ENCODE measurements around the gene CFHR4. TPM values are rescaled to one million over a fixed set of nuclear protein-coding genes. Genes with fewer than 3 reads are reported as not detected.
"Not testable (repeated sequence)": the region's sequence is repeated elsewhere in the genome, so short reads cannot be mapped to it uniquely, and the experiment has no call there.

The CFHR4 gene
- total RNA-seq, 1 donor from 2014 or later = not detected

DNA sequence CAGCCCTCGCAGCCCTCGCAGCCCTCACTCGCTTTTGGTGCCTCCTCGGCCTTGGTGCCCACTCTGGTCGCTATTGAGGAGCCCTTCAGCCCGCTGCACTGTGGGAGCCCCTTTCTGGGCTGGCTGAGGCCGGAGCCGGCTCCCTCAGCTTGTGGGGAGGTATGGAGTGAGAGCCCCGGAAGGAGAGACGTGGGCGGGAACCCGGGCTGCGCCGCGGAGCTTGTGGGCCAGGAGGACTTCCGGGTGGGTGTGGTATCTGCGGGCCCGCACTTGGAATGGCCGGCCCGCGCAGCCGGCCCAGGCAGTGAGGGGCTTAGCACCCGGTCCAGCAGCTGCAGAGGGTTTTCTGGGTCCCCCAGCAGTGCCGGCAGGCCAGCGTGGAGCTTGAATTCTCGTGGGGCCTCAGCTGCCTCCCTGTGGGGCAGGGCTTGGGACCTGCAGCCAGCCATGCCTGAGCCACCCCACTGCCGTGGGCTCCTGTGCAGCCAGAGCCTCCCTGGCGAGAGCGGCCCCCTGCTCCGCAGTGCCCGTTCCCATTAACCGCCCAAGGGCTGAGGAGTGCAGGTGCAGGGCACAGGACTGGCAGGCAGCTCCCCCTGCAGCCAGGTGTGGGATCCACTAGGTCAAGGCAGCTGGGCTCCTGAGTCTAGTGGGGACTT lies 45.8 kb downstream of the CFHR4 start:
- DNase-seq (ENCODE audit: low read depth, low spot score) = no peak

DNA sequence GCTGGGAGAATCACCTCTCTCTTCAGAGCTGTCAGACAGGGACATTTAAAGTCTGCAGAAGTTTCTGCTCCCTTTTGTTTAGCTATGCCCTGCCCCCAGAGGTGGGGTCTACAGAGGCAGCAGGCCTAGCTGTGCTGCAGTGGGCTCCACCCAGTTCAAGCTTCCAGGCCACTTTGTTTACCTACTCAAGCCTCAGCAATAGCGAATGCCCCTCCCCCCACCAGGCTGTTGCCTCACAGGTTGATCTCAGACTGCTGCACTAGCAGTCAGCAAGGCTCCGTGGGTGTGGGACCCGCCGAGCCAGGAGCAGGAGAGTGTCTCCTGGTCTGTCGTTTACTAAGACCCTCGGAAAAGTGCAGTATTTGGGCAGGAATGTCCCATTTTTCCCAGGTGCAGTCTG lies 53.6 kb downstream of the CFHR4 start:
- DNase-seq (ENCODE audit: low read depth, low spot score) = not testable (repeated sequence)

DNA sequence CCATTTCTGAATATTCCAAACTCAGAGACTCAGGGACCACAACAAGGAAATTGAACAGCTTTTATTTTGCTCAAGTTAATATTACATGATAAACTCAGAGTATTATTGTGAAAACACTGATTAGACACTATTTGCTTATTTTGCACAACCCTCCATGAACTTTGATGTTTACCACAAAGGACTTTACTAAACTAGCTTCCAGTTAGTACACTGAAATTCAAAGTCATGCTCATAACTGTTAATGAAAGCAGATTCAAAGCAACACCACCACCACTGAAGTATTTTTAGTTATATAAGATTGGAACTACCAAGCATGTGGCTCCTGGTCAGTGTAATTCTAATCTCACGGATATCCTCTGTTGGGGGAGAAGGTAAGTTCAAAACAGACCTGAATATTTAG lies 55.7 kb downstream of the CFHR4 start, which contains the start of gene CFHR2:
Gene CFHR2 (plus strand): TSS at position 171 of the 400 bp plus-strand sequence. CDS start 143 bp downstream, at position 314.
- not testable (repeated sequence) for DNase-seq (ENCODE audit: low read depth, low spot score)

DNA sequence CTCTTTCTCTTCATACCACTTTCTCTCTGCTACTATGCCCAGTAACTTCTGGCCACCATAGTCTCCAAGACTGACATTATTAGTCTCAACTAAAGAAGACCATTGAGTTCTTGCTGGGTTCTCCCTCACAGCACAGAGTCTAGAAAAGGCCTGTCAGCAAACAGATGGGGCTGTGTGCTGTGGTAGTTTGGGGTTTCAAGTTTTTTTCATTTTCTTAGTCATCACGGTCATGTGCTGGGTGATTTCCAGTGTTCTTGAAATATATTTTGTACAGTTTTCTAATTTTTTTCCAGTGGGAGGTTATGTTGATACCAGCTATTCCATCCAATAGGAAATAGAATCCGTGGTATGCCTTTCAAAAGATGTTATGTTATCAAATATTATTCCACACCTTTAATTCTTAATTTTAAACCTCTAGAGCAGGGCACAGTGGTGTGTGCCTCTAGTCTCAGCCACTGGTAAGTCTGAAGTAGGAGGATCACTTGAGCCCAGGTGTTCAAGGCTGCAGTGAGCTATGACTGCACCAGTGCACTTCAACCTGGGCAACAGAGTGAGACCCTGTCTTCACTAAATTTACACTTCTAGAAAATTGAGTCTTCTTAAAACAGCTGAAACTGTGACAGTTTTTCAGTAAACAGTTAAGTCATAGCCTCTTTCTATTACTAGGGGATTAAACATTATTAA lies 64.0 kb downstream of the CFHR4 start:
- DNase-seq (ENCODE audit: low read depth, low spot score) = no peak

DNA sequence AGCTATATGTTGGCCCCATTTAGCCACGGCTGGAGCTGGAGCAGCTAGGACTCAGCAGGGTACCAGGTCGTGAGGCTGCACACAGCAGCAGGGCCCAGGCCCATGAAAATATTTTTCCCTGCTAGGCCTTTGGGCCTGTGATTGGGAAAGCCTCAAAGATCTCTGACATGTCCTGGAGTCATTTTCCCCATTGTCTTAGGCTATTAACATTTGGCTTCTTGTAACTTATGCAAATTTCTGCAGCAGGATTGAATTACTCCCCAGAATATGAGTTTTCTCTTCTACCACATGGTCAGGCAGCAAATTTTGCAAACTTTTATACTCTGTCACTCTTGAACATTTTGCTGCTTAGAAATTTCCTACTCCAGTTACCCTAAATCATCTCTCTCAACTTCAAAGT lies 66.9 kb downstream of the CFHR4 start:
- no peak for DNase-seq (ENCODE audit: low read depth, low spot score)

DNA sequence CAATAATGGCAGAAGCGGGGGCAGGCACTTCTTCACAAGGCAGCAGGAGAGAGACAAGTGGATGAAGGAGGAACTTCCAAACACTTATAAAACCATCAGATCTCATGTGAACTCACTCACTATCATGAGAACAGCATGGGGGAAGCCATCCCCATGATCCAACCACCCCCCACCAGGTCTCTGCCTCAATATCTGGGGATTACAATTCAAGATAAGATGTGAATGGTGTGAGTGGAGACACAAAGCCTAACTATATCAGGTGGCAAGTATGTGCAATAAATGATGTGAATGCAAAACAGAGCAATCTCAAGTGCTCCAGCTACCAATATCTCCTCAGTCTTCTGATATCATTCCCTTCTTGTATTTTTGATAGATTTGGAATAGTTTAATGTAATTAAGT lies 68.1 kb downstream of the CFHR4 start:
- DNase-seq (ENCODE audit: low read depth, low spot score) = no peak

DNA sequence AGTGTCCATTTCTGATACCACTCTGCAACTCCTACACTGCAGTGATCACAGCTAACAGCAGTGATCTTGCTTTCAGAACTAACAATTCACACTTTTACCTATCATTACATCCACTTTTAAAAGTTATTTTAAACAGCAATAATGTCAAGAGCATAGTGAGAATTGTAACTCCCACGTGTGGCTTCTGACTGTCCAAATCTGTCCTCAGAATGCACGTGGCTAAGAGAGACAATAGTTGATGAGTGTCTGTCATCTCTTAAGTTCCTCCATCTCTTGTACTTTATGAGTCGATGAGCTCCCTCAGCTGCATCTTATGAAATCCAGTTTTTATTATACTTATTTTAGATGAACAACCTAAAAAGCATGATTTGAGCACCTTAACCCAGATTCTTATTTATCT lies 73.0 kb downstream of the CFHR4 start:
- no peak for DNase-seq (ENCODE audit: low read depth, low spot score)

Other genes with a start within 250 kb of the CFHR4 start
- 74.6 and 160 TPM in 2 replicates for gene CFH, start 236.0 kb upstream of the CFHR4 start, total RNA-seq
- not detected in 2 replicates for gene CFHR3, start 113.2 kb upstream of the CFHR4 start, total RNA-seq
- gene CFHR1, start 68.3 kb upstream of the CFHR4 start, total RNA-seq = 0.07 TPM in 1 of 2 replicates, not detected in the other
- gene CFHR2, start 55.7 kb downstream of the CFHR4 start, total RNA-seq = not detected in 2 replicates
- gene CFHR5, start 89.5 kb downstream of the CFHR4 start, total RNA-seq = not detected in 2 replicates
- gene F13B, start 179.2 kb downstream of the CFHR4 start, total RNA-seq = not detected in 2 replicates